SW 1271 (cell line): ENCODE data around the gene CCDC183.
"Not testable (repeated sequence)": the region's sequence is repeated elsewhere in the genome, so short reads cannot be mapped to it uniquely, and the experiment has no call there.

ENCODE experiments used
- DNase-seq, 2 experiments: peaks; one replicate each; lab custom pipeline; 2025; lab: John Stamatoyannopoulos, UW

The CCDC183 gene

GRCh38 chr9:136824496-136825225, 28.5 kb downstream of the CCDC183 start:
- DNase-seq: no peak

GRCh38 chr9:136825295-136826187, 29.4 kb downstream of the CCDC183 start:
- DNase-seq: no peak

- no peak for DNase-seq
Observed at GRCh38 chr9:136826188-136826541, 30.0 kb downstream of the CCDC183 start.

- DNase-seq: no peak
Observed at GRCh38 chr9:136826703-136827582, 30.8 kb downstream of the CCDC183 start.

GRCh38 chr9:136827794-136828473, 31.8 kb downstream of the CCDC183 start:
- no peak for DNase-seq

GRCh38 chr9:136828474-136829140, 32.5 kb downstream of the CCDC183 start:
- DNase-seq: no peak

- DNase-seq: no peak
Observed at GRCh38 chr9:136829412-136829811, 33.3 kb downstream of the CCDC183 start.

GRCh38 chr9:136829981-136830885, 34.1 kb downstream of the CCDC183 start:
- no peak for DNase-seq

- no peak for DNase-seq
Observed at GRCh38 chr9:136831002-136831719, 35.0 kb downstream of the CCDC183 start.

- DNase-seq: no peak
Observed at GRCh38 chr9:136831720-136832104, 35.6 kb downstream of the CCDC183 start.

- no peak for DNase-seq
Observed at GRCh38 chr9:136832581-136832980, 36.4 kb downstream of the CCDC183 start.

- not testable (repeated sequence) for DNase-seq
Observed at GRCh38 chr9:136833381-136834048, 37.4 kb downstream of the CCDC183 start.

GRCh38 chr9:136835162-136835931, 39.2 kb downstream of the CCDC183 start:
- DNase-seq: no peak

GRCh38 chr9:136835932-136836904, 40.1 kb downstream of the CCDC183 start:
- no peak for DNase-seq

- no peak for DNase-seq
Observed at GRCh38 chr9:136837146-136837855, 41.2 kb downstream of the CCDC183 start.

GRCh38 chr9:136837856-136838277, 41.7 kb downstream of the CCDC183 start:
- not testable (repeated sequence) for DNase-seq
